HepG2 (cell line): ENCODE measurements around the gene GPR156. TPM values are rescaled to one million over a fixed set of nuclear protein-coding genes. Genes with fewer than 3 reads are reported as not detected.

Source experiments
- ATAC-seq: fragments of 200-7000 bp; cut with Tn5 transposase; 3 replicates; pipeline ENCODE4 v1.9.1; 2020; ENCODE audit warnings: mild to moderate bottlenecking, moderate library complexity
- BruUV-seq: library from RNA; stranded (reverse); fragments of 400-500 nt; replicated peaks from 2 replicates; lab custom pipeline; 2021; lab: Mats Ljungman, UMichigan
- CTCF ChIA-PET: fragments of 300-600 bp; formaldehyde crosslinking; extraction: SDS; loops from one replicate; lab custom pipeline; 2021; ENCODE audit warnings: low total read pairs, inconsistent platforms, low intra/inter-chr PET ratio; lab: Yijun Ruan, JAX
- POLR2A ChIA-PET: fragments of 350-600 bp; sonication (Branson Sonifier 250); formaldehyde crosslinking; loops from one replicate; lab custom pipeline; 2020; ENCODE audit warnings: antibody characterized with exemption, inconsistent platforms; lab: Yijun Ruan, JAX
- DNase-seq: peaks from one replicate; pipeline ENCODE4 v3.0.0-alpha.2; 2015; ENCODE audit warnings: low spot score
- FAIRE-seq: peaks from 3 replicates; lab custom pipeline; 2011; peaks lifted over from hg19 to GRCh38; lab: Jason Lieb, UNC
- H2AFZ ChIP-seq: one replicate; pipeline ENCODE4 v1.6.1; 2011; ENCODE audit warnings: low read length, inconsistent platforms
- H3K27ac ChIP-seq: fragments of 300-600 bp; 3 replicates; pipeline ENCODE4 v1.8.0; 2011; ENCODE audit warnings: mixed run types, mild to moderate bottlenecking, mixed read lengths, low read length, inconsistent platforms; ENCODE audit not compliant: insufficient read depth; ENCODE audit errors: extremely low read length
- H3K27me3 ChIP-seq, 2 experiments: fragments of 200-600 bp in 1 of 2; 2 replicates in 1 of 2; 3 replicates in 1 of 2; pipeline versions ENCODE4 v1.6.0 to v1.8.0; 2011; ENCODE audit warnings: low read length in 2 of 2, mild to moderate bottlenecking in 2 of 2, moderate library complexity in 2 of 2, inconsistent platforms in 1 of 2; ENCODE audit not compliant: insufficient read depth in 2 of 2, control insufficient read depth in 1 of 2
- H3K36me3 ChIP-seq, 2 experiments: fragments of 200-600 bp in 1 of 2; replicated peaks in 1 of 2; 2 replicates in 1 of 2; 3 replicates in 1 of 2; pipeline versions ENCODE4 v1.5.1 to v1.8.0; 2011; ENCODE audit warnings: low read length in 2 of 2, inconsistent platforms in 1 of 2; ENCODE audit not compliant: insufficient read depth in 2 of 2, control insufficient read depth in 1 of 2
- H3K4me1 ChIP-seq: 2 replicates; pipeline ENCODE4 v1.5.1; 2012; ENCODE audit warnings: low read length, inconsistent platforms; ENCODE audit not compliant: insufficient read depth
- H3K4me2 ChIP-seq: 2 replicates; pipeline ENCODE4 v1.6.0; 2011; ENCODE audit warnings: low read depth, low read length, inconsistent platforms
- H3K4me3 ChIP-seq, 3 experiments: fragments of 200-600 bp in 1 of 3; sonication (generic), shearing (Covaris generic) in 1 of 3; replicated peaks in 1 of 3; 2 replicates each; pipeline ENCODE4 v1.5.1; 2011 to 2016; ENCODE audit warnings: low read length in 3 of 3, inconsistent platforms in 2 of 3, low read depth in 2 of 3, mild to moderate bottlenecking in 2 of 3, control low read depth in 1 of 3, mixed read lengths in 1 of 3; ENCODE audit not compliant: insufficient read depth in 1 of 3
- H3K79me2 ChIP-seq: one replicate; pipeline ENCODE4 v1.6.1; 2011; ENCODE audit warnings: low read length, inconsistent platforms; ENCODE audit not compliant: insufficient read depth
- H3K9ac ChIP-seq: 2 replicates; pipeline ENCODE4 v1.6.0; 2011; ENCODE audit warnings: mild to moderate bottlenecking, low read depth, low read length, inconsistent platforms; ENCODE audit not compliant: insufficient read depth
- H3K9me3 ChIP-seq: 2 replicates; pipeline ENCODE4 v1.5.1; 2012; ENCODE audit warnings: mild to moderate bottlenecking, low read length
- H4K20me1 ChIP-seq: 2 replicates; pipeline ENCODE4 v1.6.0; 2011; ENCODE audit warnings: inconsistent platforms, mild to moderate bottlenecking, low read length, moderate library complexity; ENCODE audit not compliant: insufficient read depth
- FOXC1 ChIP-seq: sonication (generic); formaldehyde crosslinking; IDR thresholded peaks from 2 replicates; pipeline ENCODE4 v1.8.0; 2022; ENCODE audit warnings: mild to moderate bottlenecking, missing genetic modification reagents, borderline replicate concordance
- PCBP2 ChIP-seq: fragments of 200-400 bp; formaldehyde crosslinking; optimal IDR thresholded peaks from 2 replicates; pipeline ENCODE3; 2018; ENCODE audit warnings: low read length, low read depth; ENCODE audit not compliant: poor library complexity, severe bottlenecking
- SRSF9 ChIP-seq: fragments of 200-400 bp; formaldehyde crosslinking; IDR thresholded peaks from 2 replicates; pipeline ENCODE4 v1.6.1; 2018; ENCODE audit warnings: borderline replicate concordance, mild to moderate bottlenecking, low read depth, low read length; ENCODE audit not compliant: insufficient read depth, poor library complexity, severe bottlenecking
- STAT6 ChIP-seq: sonication (generic); formaldehyde crosslinking; IDR thresholded peaks from 2 replicates; pipeline ENCODE4 v1.4.0; 2020; ENCODE audit warnings: missing genetic modification reagents, mild to moderate bottlenecking, borderline replicate concordance
- ZNF224 ChIP-seq: sonication (generic); formaldehyde crosslinking; IDR thresholded peaks from 2 replicates; pipeline ENCODE4 v1.5.0; 2020; ENCODE audit warnings: mild to moderate bottlenecking, missing genetic modification reagents
- ZNF362 ChIP-seq: sonication (generic); formaldehyde crosslinking; IDR thresholded peaks from 2 replicates; pipeline ENCODE4 v1.4.0; 2020; ENCODE audit warnings: missing genetic modification reagents, mild to moderate bottlenecking, borderline replicate concordance
- ZNF777 ChIP-seq: sonication (generic); formaldehyde crosslinking; IDR thresholded peaks from 2 replicates; pipeline ENCODE4 v1.4.0; 2020; ENCODE audit warnings: missing genetic modification reagents
- WGBS: methylation state at CpG from one replicate; pipeline ENCODE4 v1.1.6; 2017; ENCODE audit warnings: low lambda C conversion rate; 5-methylcytosine and 5-hydroxymethylcytosine counted together
- in situ Hi-C: cut with HindIII; loops from 2 replicates; pipeline ENCODE4 v1.10.0; 2017; ENCODE audit warnings: low pct_unique_long_range_greater_than_20kb; ENCODE audit not compliant: extremely low pct_ligation_motif_present
- intact Hi-C: fragments of 100-400 bp; cut with micrococcal nuclease; formaldehyde crosslinking; loops from one replicate; pipeline ENCODE4 v1.10.0; 2022; ENCODE audit not compliant: unreplicated experiment
- polyA plus RNA-seq, 8 experiments: library from polyadenylated mRNA; depleted of rRNA in 3 of 8; stranded (reverse) in 7 of 8; unstranded in 1 of 8; fragments of >200 nt; fragmentation: Illumina TruSeq in 4 of 8; extraction: Trizol in 4 of 8; gene quantifications; 2 replicates each; pipeline versions ENCODE4 v1.2.1 to v1.2.3, GENCODE V29; 2011 to 2016; ENCODE audit warnings: low read depth in 4 of 8, missing spikeins in 1 of 8, mixed read lengths in 1 of 8; ENCODE audit not compliant: insufficient read depth in 1 of 8
- total RNA-seq, 5 experiments: library from RNA; depleted of rRNA; stranded (reverse); fragments of >200 nt; fragmentation: Illumina TruSeq; extraction: Trizol; gene quantifications; 2 replicates each; pipeline ENCODE4 v1.2.3, GENCODE V29; 2016; ENCODE audit warnings: low read depth in 1 of 5
- TF ChIP-seq, protein P1 (sequence below): sonication (generic); formaldehyde crosslinking; IDR thresholded peaks from 2 replicates; pipeline ENCODE4 v1.5.0; 2020; ENCODE audit warnings: missing genetic modification reagents, mild to moderate bottlenecking, borderline replicate concordance

GPR156 gene
- total and polyA plus RNA-seq, 2 of the 13 experiments (the other 11 are each of a cell fraction or from before 2014, with no cell fraction given) = not detected

DNA sequence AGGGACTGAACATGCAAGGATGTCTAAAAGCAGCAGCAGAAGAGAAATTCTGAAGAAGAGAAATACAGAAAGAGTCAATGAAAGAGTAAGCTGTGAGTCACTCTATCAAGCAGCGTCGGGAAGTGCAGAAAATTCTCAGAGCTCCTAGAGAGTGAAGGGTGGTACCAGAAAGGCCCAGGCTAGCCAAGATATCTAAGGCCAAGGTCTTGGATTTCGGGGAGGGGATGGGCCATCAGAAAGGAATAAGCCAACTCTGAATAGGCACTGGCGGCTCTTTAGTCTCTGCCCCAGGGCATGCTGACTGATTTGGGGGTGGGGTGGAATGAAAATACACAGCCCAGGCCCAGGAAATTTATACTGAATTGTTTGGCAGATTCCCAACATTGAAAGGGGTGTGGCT lies 70.8 kb downstream of the GPR156 start:
- ChIA-PET POLR2A (no interaction called here), CTCF (no interaction called here)
- Histone ChIP-seq H3K4me3 (no peak overlapping the region), H3K36me3 (no peaks in the 10 kb centered on the region), H4K20me1 (no peaks in the 10 kb centered on the region), H3K79me2 (no peaks in the 10 kb centered on the region), H3K9me3 (no peaks in the 10 kb centered on the region), H3K4me2 (no peak overlapping the region), H3K4me1 (no peaks in the 10 kb centered on the region), H2AFZ (no peak overlapping the region), H3K9ac (no peak overlapping the region), H3K27ac (no peak overlapping the region), H3K27me3 (peaks cover 0 to 3% of the 10 kb centered on the region in 2 experiments; a peak in 3 of 5 replicates)
- no TSS peak for BruUV-seq
- intact Hi-C loops = no loop called here
- in situ Hi-C loops = no loop called here
- FAIRE-seq = no peak
- no peak for DNase-seq
- no peak for ATAC-seq
- no peak for TF ChIP-seq ZNF224 (CRISPR knock-in tag)
- TF ChIP-seq ZNF777 (CRISPR knock-in tag) = no peak
- TF ChIP-seq, protein P1, sequence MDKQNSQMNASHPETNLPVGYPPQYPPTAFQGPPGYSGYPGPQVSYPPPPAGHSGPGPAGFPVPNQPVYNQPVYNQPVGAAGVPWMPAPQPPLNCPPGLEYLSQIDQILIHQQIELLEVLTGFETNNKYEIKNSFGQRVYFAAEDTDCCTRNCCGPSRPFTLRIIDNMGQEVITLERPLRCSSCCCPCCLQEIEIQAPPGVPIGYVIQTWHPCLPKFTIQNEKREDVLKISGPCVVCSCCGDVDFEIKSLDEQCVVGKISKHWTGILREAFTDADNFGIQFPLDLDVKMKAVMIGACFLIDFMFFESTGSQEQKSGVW (CRISPR knock-in tag) = no peak
- no peak for TF ChIP-seq STAT6 (CRISPR knock-in tag)
- TF ChIP-seq FOXC1 (CRISPR knock-in tag) = no peak
- TF ChIP-seq ZNF362 (CRISPR knock-in tag) = no peak
- no peak for TF ChIP-seq SRSF9
- TF ChIP-seq PCBP2 = no peak
- 19% methylated on average over 4 of the region's 4 CpGs for WGBS
